Left cardiac atrium (tissue), 4 donors: Measurements from ENCODE around the gene NKPD1. TPM values are rescaled to one million over a fixed set of nuclear protein-coding genes. Genes with fewer than 3 reads are reported as not detected.
A peak's percentile ranks its signal among the peaks of the same experiment; 100 is the strongest.

Source experiments
- ATAC-seq, 2 donors: fragments of 200-7000 bp; cut with Tn5 transposase; one replicate each; pipeline ENCODE4 v1.9.1; 2020; ENCODE audit warnings: mild to moderate bottlenecking in 2 of 2, moderate library complexity in 2 of 2
- DNase-seq: peaks from one replicate; pipeline ENCODE4 v3.0.0-alpha.2; 2020
- intact Hi-C, 2 donors: fragments of 100-400 bp; cut with DNase I; formaldehyde crosslinking; loops; one replicate each; pipeline versions ENCODE4 v1.14.1 to v1.15.1; 2022 to 2023
- long read RNA-seq: library from polyadenylated mRNA; unstranded; transcript quantifications from one replicate; pipeline ENCODE4 v2.0.0, GENCODE V29; 2021
- total RNA-seq, 2 donors: library from RNA; stranded (reverse); fragmentation: NEBNext Ultra II Directional; extraction: Animal tissue kit (Norgen Biotek cat#: 25700); gene quantifications; one replicate each; pipeline ENCODE4 v1.2.1, GENCODE V29; 2021
- donor health status: DM: no; HTN: yes; CAD: no.
- donor health status: DM: no; HTN: yes; CAD: no; lungs with severe emphysema.
- donor health status: DM: yes; HTN: yes; CAD: no.
- donor health status: Dilated cardiomyopathy.

Gene NKPD1
- under 1 TPM in 1 of 2 donors, not detected in 1; 0.05 TPM for total RNA-seq
- long read RNA-seq: 0 reads

- intact Hi-C loops: no loop called here
- no peak for DNase-seq
Measured at GRCh38 chr19:45160870-45161737, at the start of gene NKPD1. Gene NKPD1, minus strand, starts transcription at chr19:45160982. Its CDS starts 832 bp downstream, at chr19:45160150.

GRCh38 chr19:45206328-45206727 is 45.5 kb upstream of the NKPD1 start:
- intact Hi-C loops: no loop called here
- no peak for ATAC-seq
- no peak for DNase-seq

More at GRCh38 chr19:45160870-45161737, at the start of gene NKPD1:
- no peak for ATAC-seq

GRCh38 chr19:45205810-45206209 is 45.0 kb upstream of the NKPD1 start:
- DNase-seq (no peak), ATAC-seq (no peak)
- intact Hi-C loops: no loop called here

GRCh38 chr19:45202637-45203036 is 41.9 kb upstream of the NKPD1 start:
- ATAC-seq: no peak
- intact Hi-C loops: no loop called here
- DNase-seq: no peak

GRCh38 chr19:45200568-45200967 is 39.8 kb upstream of the NKPD1 start:
- ATAC-seq (peak; percentile 29 to 65), DNase-seq (peak; percentile 45)
- intact Hi-C loops: no loop called here

- no peak for ATAC-seq
- intact Hi-C loops: no loop called here
- no peak for DNase-seq
Measured at GRCh38 chr19:45195764-45196163, 35.0 kb upstream of the NKPD1 start.

- intact Hi-C loops: no loop called here
- ATAC-seq: no peak
- no peak for DNase-seq
Measured at GRCh38 chr19:45191375-45191774, 30.6 kb upstream of the NKPD1 start.

- intact Hi-C loops: no loop called here
- no peak for ATAC-seq
- no peak for DNase-seq
Measured at GRCh38 chr19:45189971-45190370, 29.2 kb upstream of the NKPD1 start.

GRCh38 chr19:45187421-45188100 is 26.8 kb upstream of the NKPD1 start:
- DNase-seq (no peak), ATAC-seq (peak; percentile 30 to 38)
- intact Hi-C loops: no loop called here

GRCh38 chr19:45186509-45187334 is 25.9 kb upstream of the NKPD1 start:
- intact Hi-C loops: no loop called here
- no peak for ATAC-seq
- no peak for DNase-seq

GRCh38 chr19:45184115-45184514 is 23.3 kb upstream of the NKPD1 start:
- no peak for ATAC-seq
- DNase-seq: no peak
- intact Hi-C loops: no loop called here

- no peak for DNase-seq
- ATAC-seq: no peak
- intact Hi-C loops: no loop called here
Measured at GRCh38 chr19:45182758-45183157, 22.0 kb upstream of the NKPD1 start.

GRCh38 chr19:45180936-45181335 is 20.2 kb upstream of the NKPD1 start:
- intact Hi-C loops: no loop called here
- no peak for ATAC-seq
- DNase-seq: no peak

- ATAC-seq: no peak
- no peak for DNase-seq
- intact Hi-C loops: loop anchor here in 1 of 2 donors (5.0 kb wide), 1 partner anchor 88 kb away; the partner anchor contains the start of gene PPP1R37
Measured at GRCh38 chr19:45179892-45180370, 19.1 kb upstream of the NKPD1 start.

- peak; percentile 62 for DNase-seq
- intact Hi-C loops: loop anchor here in 1 of 2 donors (5.0 kb wide), 1 partner anchor 87 kb away; the partner anchor contains the start of gene PPP1R37
Measured at GRCh38 chr19:45179072-45179891, 18.5 kb upstream of the NKPD1 start.

GRCh38 chr19:45178262-45179071 is 17.7 kb upstream of the NKPD1 start, which contains the start of gene BLOC1S3:
Gene BLOC1S3, plus strand, starts transcription at chr19:45178784. Its CDS starts 513 bp downstream, at chr19:45179297.
- intact Hi-C loops: loop anchor here in 1 of 2 donors (5.0 kb wide), 1 partner anchor 86 kb away; the partner anchor contains the start of gene PPP1R37
- DNase-seq: peak; percentile 100
- peak; percentile 94 to 97 for ATAC-seq

More at GRCh38 chr19:45179072-45179891, 18.5 kb upstream of the NKPD1 start:
- peak; percentile 0 to 3 for ATAC-seq

GRCh38 chr19:45177817-45178261 is 17.1 kb upstream of the NKPD1 start, which contains the start of gene TRAPPC6A:
Gene TRAPPC6A, minus strand, starts transcription at chr19:45178237. Its CDS starts 19 bp downstream, at chr19:45178218.
- ATAC-seq: peak in 1 of 2 donors; percentile 5
- intact Hi-C loops: loop anchor here in 1 of 2 donors (5.0 kb wide), 1 partner anchor 86 kb away; the partner anchor contains the start of gene PPP1R37
- no peak for DNase-seq
